WERI-Rb-1 (cell line): ENCODE results near the gene C12orf57.

Source experiments
- DNase-seq: peaks from one replicate; pipeline ENCODE4 v3.0.0-alpha.2; 2020
- H3K27ac ChIP-seq: fragments of 250-450 bp; sonication (Bioruptor Pico); 2 replicates; pipeline ENCODE4 v1.5.1; 2020; ENCODE audit warnings: mild to moderate bottlenecking, moderate library complexity
- H3K27me3 ChIP-seq: fragments of 250-450 bp; sonication (Bioruptor Pico); 2 replicates; pipeline ENCODE4 v1.5.1; 2021; ENCODE audit warnings: mild to moderate bottlenecking, low read depth, moderate library complexity; ENCODE audit not compliant: insufficient read depth, severe bottlenecking
- H3K36me3 ChIP-seq: fragments of 250-450 bp; sonication (Bioruptor Pico); 2 replicates; pipeline ENCODE4 v1.5.1; 2020; ENCODE audit warnings: mild to moderate bottlenecking, moderate library complexity
- H3K4me3 ChIP-seq: 2 replicates; pipeline ENCODE4 v1.5.1; 2011; ENCODE audit warnings: low read depth, mild to moderate bottlenecking, control low read depth, low read length
- H3K9me3 ChIP-seq: fragments of 250-450 bp; sonication (Bioruptor Pico); 2 replicates; pipeline ENCODE4 v1.5.1; 2021; ENCODE audit warnings: mild to moderate bottlenecking, moderate library complexity; ENCODE audit not compliant: severe bottlenecking
- TF ChIP-seq, protein P1 (sequence below): IDR thresholded peaks from 2 replicates; pipeline ENCODE4 v1.5.1; 2011; ENCODE audit warnings: low read depth, mild to moderate bottlenecking, control low read depth, inconsistent platforms, low read length

Gene C12orf57

DNA sequence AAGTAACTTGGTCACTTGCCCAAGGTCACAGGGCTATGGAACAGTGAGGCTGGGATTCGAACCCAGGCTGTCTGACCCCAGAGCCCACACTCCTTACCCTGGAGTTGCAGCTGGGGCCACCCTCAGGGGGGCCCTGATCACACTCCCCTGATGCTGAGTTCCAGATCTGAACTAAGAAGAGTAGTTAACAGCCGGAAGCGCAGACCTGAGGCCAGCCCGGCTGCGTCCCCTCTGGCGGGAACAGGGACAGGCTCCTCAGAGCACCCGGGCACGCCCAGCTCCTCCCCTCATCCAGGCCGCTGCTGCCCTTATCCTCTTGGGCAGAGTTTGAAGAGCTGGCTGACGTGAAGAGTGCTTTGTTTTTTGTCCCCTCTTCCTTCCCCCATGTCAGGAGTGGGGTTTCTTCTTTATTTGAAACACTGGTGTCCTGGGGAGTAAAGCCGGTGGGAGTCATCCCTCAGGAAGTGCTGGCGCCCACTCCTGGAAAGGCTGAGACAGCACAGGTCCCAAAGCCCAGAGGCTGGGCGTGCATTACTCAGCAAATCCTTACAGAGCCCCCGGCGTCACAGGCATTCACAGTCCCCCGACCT is 18.0 kb downstream of the C12orf57 start:
- H3K27me3 ChIP-seq: no peaks in the 10 kb centered on the region
- peak overlapping the region; percentile 76 for H3K27ac ChIP-seq
- TF ChIP-seq, protein P1, sequence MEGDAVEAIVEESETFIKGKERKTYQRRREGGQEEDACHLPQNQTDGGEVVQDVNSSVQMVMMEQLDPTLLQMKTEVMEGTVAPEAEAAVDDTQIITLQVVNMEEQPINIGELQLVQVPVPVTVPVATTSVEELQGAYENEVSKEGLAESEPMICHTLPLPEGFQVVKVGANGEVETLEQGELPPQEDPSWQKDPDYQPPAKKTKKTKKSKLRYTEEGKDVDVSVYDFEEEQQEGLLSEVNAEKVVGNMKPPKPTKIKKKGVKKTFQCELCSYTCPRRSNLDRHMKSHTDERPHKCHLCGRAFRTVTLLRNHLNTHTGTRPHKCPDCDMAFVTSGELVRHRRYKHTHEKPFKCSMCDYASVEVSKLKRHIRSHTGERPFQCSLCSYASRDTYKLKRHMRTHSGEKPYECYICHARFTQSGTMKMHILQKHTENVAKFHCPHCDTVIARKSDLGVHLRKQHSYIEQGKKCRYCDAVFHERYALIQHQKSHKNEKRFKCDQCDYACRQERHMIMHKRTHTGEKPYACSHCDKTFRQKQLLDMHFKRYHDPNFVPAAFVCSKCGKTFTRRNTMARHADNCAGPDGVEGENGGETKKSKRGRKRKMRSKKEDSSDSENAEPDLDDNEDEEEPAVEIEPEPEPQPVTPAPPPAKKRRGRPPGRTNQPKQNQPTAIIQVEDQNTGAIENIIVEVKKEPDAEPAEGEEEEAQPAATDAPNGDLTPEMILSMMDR: peak; percentile 69
- H3K9me3 ChIP-seq: no peaks in the 10 kb centered on the region
- DNase-seq: peak; percentile 84
- H3K4me3 ChIP-seq: peak overlapping the region; percentile 20
- H3K36me3 ChIP-seq: peaks cover 30% of the 10 kb centered on the region

DNA sequence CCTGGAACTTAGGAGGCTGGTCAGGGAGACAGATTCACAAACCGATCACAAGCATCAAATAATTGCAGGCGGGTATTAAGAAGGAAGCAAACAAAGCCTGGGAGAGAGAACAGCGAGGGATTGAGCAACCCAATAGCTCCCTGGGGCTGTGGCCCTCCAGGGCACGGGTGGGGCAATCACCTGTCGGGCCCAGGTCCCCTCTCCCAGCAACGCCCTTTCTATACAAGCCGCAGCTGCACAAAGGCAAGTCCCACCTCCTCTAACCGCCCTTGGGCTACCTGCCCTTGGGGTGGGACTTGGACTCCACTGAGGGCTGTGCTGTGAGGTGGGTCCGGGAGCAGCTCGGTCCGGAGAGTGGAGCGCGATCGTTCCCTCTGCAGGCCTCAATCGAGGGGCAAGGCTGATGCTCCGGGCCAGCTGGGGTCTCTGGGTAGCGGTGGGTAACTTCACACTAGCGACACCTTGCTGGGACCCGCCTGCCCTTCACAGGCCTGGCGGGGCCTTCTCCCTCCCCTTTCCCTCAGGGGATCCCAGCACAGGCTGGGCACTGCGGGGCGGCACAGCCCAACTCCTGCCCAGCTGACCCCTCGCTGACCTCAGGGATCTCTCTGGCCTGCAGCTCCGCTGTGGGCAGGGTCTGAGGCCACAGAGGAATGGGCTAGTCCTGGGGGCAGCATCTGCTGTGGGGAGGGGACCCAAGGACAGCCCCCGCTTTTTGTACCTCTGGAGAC is 18.6 kb downstream of the C12orf57 start:
- no peak for DNase-seq
- peak overlapping the region; percentile 76 for H3K27ac ChIP-seq
- H3K4me3 ChIP-seq: peak overlapping the region; percentile 20; the same call in 1 of the 2 replicates
- no peaks in the 10 kb centered on the region for H3K27me3 ChIP-seq
- TF ChIP-seq, protein P1: no peak
- no peaks in the 10 kb centered on the region for H3K9me3 ChIP-seq
- peaks cover 36% of the 10 kb centered on the region for H3K36me3 ChIP-seq

DNA sequence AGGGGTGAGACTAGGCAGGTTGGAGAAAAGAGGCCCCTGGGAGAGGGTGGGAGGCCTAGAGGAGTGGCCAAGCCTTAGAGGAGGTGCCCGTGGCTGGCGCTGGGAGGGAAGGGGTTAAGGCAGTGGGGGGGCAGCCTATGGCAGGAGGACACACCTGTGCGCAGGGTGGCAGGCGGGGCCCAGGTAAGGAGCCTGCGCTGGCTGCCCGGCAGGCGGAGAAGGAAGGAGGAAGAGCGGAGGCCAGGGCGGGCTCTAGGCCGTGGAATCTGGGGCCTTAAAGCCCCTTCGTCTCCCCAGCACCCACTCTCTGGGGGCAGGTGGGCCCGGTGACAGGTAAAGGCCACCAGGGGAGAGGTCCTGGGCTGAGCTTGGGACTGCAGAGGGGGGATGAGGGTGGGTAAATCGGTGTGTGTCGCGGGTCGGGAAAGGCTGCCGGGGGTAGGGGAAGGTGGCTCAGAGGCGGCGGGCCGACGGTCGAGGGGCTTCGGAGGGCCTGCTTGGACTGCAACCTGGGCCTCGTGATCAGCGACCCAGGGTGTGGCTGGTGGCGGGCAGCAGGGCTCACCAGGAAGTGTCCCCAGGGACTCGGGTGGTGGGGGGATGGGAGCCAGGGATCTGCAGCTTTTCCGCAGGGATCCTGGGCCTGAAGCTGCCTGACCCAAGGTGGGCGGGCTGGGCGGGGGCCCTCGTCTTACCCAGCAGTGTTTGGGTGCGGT is 19.4 kb downstream of the C12orf57 start:
- no peak overlapping the region for H3K4me3 ChIP-seq
- DNase-seq: no peak
- H3K9me3 ChIP-seq: no peaks in the 10 kb centered on the region
- H3K27ac ChIP-seq: peak overlapping the region; percentile 76
- peaks cover 43% of the 10 kb centered on the region for H3K36me3 ChIP-seq
- TF ChIP-seq, protein P1: no peak
- H3K27me3 ChIP-seq: no peaks in the 10 kb centered on the region

DNA sequence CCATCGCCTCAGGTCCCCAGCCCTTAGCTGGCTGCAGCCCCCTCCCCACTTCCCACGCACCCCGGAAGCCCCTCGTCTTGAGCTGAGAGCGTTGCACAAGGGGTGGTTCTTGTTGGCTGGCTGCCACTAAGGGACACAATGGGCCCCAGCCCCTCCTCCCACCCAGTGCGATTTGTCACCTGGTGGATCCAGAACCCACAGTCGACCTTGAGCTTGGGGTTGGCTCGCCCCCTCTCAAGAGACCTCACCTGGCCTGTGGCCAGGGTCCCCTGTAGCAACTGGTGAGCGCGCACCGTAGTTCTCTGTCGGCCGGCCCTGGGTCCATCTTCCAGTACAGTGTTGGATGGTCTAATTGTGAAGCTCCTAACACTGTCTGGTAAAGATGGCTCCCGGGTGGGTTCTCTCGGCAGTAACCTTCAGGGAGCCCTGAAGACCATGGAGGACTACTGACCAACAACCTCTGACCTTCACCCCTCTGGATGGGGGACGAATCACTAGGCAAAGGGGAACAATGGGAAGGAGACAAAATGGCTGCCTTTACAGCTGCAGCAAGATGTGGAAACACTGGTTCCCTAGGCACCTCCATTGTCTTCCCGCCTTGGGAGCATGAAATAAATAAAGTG is 20.1 kb downstream of the C12orf57 start:
- Histone ChIP-seq H3K9me3 (no peaks in the 10 kb centered on the region), H3K27ac (peak overlapping the region; percentile 76), H3K36me3 (peaks cover 51% of the 10 kb centered on the region), H3K27me3 (no peaks in the 10 kb centered on the region), H3K4me3 (no peak overlapping the region)
- TF ChIP-seq, protein P1: no peak
- no peak for DNase-seq

DNA sequence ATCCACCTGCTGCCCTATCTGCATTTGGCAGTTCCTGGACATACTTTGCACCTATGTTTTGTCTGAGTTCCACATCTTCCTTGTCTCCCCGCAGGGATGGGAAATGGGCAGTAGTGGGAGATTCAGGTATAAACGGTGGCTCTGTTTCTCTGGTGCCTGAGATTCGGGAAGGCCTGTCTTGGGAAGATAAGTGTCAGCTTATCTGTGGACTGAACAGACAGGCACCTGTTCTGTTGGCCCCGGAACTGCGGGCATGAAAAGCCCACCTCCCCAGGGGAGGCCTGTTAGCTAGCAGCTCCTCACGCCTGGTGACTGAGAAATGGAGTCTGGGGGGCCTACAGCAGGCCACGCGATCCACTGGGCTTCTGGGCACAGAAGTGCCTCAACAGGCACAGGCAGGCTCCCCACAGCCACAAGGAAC is 20.8 kb downstream of the C12orf57 start:
- Histone ChIP-seq H3K36me3 (peaks cover 56% of the 10 kb centered on the region), H3K4me3 (no peak overlapping the region), H3K9me3 (no peaks in the 10 kb centered on the region), H3K27ac (peak overlapping the region; percentile 76), H3K27me3 (no peaks in the 10 kb centered on the region)
- TF ChIP-seq, protein P1: no peak
- DNase-seq: no peak
